GM18498 (cell line): ENCODE results near the gene DUSP11.
A peak's percentile ranks its signal among the peaks of the same experiment; 100 is the strongest.
"Not testable (repeated sequence)": the region's sequence is repeated elsewhere in the genome, so short reads cannot be mapped to it uniquely, and the experiment has no call there.

Source experiments
- ATAC-seq: cut with Tn5 transposase; IDR thresholded peaks from one replicate; pipeline ENCODE4 v1.9.1; 2021; ENCODE audit warnings: mild to moderate bottlenecking, moderate library complexity; ENCODE audit not compliant: unreplicated experiment

DUSP11 gene

GRCh38 chr2:73779467-73780236, at the start of gene DUSP11:
Gene DUSP11 (minus strand): TSS chr2:73780103. CDS start chr2:73779974, 129 bp downstream.
- peak; percentile 99 for ATAC-seq

GRCh38 chr2:73828818-73829570, 49.1 kb upstream of the DUSP11 start, which contains the start of gene STAMBP:
Gene STAMBP (plus strand): TSS chr2:73828961. CDS start chr2:73830857, 1,896 bp downstream.
- peak; percentile 84 for ATAC-seq

GRCh38 chr2:73828389-73828817, 48.5 kb upstream of the DUSP11 start:
- ATAC-seq = no peak

GRCh38 chr2:73827660-73828388, 47.9 kb upstream of the DUSP11 start:
- ATAC-seq = no peak

GRCh38 chr2:73827018-73827417, 47.1 kb upstream of the DUSP11 start:
- no peak for ATAC-seq

- ATAC-seq = no peak
These were observed 45.5 kb upstream of the DUSP11 start for GRCh38 chr2:73825408-73825807.

- ATAC-seq = no peak
These were observed 44.1 kb upstream of the DUSP11 start for GRCh38 chr2:73823916-73824523.

GRCh38 chr2:73823416-73823815, 43.5 kb upstream of the DUSP11 start:
- ATAC-seq = no peak

GRCh38 chr2:73822991-73823390, 43.1 kb upstream of the DUSP11 start:
- no peak for ATAC-seq

- ATAC-seq = peak; percentile 75
These were observed 42.4 kb upstream of the DUSP11 start for GRCh38 chr2:73822276-73822675.

- no peak for ATAC-seq
These were observed 41.8 kb upstream of the DUSP11 start for GRCh38 chr2:73821669-73822068.

GRCh38 chr2:73821227-73821626, 41.3 kb upstream of the DUSP11 start:
- peak; percentile 69 for ATAC-seq

- ATAC-seq = no peak
These were observed 38.4 kb upstream of the DUSP11 start for GRCh38 chr2:73818296-73818695.

- no peak for ATAC-seq
These were observed 32.7 kb upstream of the DUSP11 start for GRCh38 chr2:73812635-73813034.

- ATAC-seq = no peak
These were observed 32.0 kb upstream of the DUSP11 start for GRCh38 chr2:73811878-73812277.

GRCh38 chr2:73783883-73784282, 4.0 kb upstream of the DUSP11 start, which contains the start of gene C2orf78:
Gene C2orf78 (plus strand): TSS chr2:73784183. CDS start chr2:73784310, 127 bp downstream.
- not testable (repeated sequence) for ATAC-seq

- ATAC-seq = not testable (repeated sequence)
These were observed 3.5 kb upstream of the DUSP11 start for GRCh38 chr2:73783402-73783801.

- no peak for ATAC-seq
These were observed 307 bp upstream of the DUSP11 start for GRCh38 chr2:73780237-73780582.

- ATAC-seq = not testable (repeated sequence)
These were observed 936 bp downstream of the DUSP11 start for GRCh38 chr2:73778867-73779466.

- no peak for ATAC-seq
These were observed 2.9 kb downstream of the DUSP11 start for GRCh38 chr2:73776869-73777519.
